ENCODE measurements around the gene HMX3. TPM values are rescaled to one million over a fixed set of nuclear protein-coding genes. Genes with fewer than 3 reads are reported as not detected.
"Not testable (repeated sequence)": the region's sequence is repeated elsewhere in the genome, so short reads cannot be mapped to it uniquely, and the experiment has no call there.

Gene HMX3
- total RNA-seq, 2 experiments from 2014 or later, result 0.19 to 0.24 TPM

DNA sequence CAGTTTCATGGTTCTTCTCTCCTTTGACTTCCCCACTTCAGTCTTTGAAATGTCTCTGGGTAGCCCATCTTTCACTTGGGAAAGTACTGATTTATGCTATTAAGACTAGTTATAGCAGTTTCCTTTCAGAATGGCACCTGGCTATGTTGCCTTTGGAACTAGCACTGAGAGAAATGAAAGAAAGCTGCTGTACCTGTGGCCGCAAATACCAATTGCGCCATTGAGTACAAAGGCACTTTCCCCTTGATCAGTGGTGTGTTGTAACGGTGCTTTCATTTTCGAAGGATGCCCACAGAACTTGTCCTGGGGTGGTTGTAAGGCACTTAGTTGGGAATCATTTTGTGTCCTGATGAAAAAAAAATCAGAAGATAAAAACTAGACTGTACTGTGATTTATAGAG, 35.2 kb downstream of the HMX3 start:
- Mint-ChIP-seq H3K36me3 (peaks cover 66% of the 10 kb centered on the region), H3K9me3 (no peaks in the 10 kb centered on the region), H3K27me3 (no peaks in the 10 kb centered on the region), H3K4me1 (peaks cover 8% of the 10 kb centered on the region), H3K27ac (no peak overlapping the region), H3K4me3 (no peak overlapping the region)
- no peak for DNase-seq

DNA sequence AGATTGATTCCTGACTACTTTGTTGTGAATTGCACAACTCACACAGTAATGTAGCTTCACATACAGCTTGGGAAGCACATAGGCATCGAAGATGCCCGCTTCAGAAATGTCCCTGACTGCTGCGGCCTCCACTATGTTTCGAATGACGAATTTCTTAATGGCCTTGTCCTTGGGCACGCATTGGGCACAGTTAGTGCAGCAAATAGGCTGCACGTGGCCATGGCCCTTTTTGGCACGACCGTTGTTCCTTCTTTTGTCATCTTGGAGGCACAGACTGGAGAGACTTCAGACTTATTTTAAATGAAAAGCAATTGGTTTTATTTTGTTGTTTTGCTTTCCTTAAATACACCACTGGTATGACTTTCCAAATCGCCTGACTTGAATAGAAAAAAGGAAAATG, 35.8 kb downstream of the HMX3 start:
- not testable (repeated sequence) for H3K9me3 Mint-ChIP-seq, H3K27me3 Mint-ChIP-seq, H3K4me1 Mint-ChIP-seq, DNase-seq, H3K4me3 Mint-ChIP-seq
- Mint-ChIP-seq H3K27ac (peak overlapping the region; percentile 14), H3K36me3 (peaks cover 71% of the 10 kb centered on the region)

DNA sequence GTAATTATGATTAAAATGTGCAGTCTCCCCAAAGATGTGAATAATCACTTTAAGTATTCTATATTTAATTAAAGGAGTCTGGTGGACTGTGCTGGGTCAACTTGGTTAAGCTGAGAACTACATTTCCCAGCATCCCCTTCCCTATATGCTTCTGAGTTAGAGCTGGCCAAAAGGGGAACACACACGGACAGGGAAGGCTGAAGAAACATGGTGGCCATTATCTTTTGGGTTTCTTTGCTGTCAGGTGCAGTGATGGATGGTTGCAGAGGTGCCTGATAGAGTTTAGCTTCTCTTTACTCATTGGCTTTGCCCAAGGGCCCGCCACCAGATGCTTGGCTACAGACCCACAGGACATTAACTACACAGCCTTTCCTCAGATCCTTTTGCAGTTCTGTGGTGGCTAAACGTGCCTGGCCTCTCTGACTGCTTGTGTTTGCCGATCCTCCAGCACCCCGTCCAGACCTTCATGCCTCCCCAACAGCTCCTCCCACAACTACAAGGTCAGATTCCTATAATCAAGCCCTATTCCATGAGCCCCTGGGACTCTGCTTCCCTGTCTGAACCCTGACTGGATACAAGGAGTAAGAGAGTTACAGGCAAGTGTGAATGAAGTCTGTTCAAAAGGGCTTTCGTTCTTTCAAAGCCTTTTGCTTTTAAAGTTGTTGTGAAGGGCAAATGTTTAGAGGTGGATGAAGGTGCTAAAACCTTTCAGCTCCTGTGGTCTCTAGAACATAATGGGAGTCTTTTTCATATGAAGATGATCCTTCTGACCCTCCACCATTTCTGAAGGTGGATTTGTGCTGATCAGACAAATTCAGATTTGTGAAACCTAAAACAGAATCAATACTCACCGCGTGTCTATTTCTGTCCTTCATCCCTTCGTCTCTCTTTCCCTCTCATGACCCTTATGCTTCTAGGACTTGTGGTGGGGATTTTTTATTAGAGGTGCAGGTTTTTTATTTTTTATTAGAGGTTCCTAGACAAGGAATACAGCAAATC, 39.9 kb downstream of the HMX3 start:
- Mint-ChIP-seq H3K4me3 (no peak overlapping the region), H3K27me3 (no peaks in the 10 kb centered on the region), H3K27ac (no peak overlapping the region), H3K36me3 (peaks cover 63% of the 10 kb centered on the region), H3K4me1 (no peaks in the 10 kb centered on the region), H3K9me3 (peaks cover 9% of the 10 kb centered on the region)
- no peak for DNase-seq

DNA sequence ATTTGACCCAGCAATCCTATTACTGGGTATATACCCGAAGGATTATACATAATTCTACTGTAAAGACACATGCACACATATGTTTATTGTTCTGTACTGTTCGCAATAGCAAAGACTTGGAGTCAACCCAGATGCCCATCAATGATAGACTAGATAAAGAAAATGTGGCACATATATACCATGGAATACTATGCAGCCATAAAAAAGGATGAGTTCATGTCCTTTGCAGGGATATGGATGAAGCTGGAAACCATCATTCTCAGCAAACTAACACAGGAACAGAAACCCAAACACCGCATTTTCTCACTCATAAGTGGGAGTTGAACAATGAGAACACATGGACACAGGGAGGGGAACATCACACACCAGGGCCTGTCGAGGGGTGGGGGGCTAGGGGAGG, 42.6 kb downstream of the HMX3 start:
- DNase-seq, H3K4me1 Mint-ChIP-seq, H3K27me3 Mint-ChIP-seq, H3K27ac Mint-ChIP-seq, H3K4me3 Mint-ChIP-seq: not testable (repeated sequence)
- Mint-ChIP-seq H3K36me3 (peaks cover 60% of the 10 kb centered on the region), H3K9me3 (peaks cover 16% of the 10 kb centered on the region)

DNA sequence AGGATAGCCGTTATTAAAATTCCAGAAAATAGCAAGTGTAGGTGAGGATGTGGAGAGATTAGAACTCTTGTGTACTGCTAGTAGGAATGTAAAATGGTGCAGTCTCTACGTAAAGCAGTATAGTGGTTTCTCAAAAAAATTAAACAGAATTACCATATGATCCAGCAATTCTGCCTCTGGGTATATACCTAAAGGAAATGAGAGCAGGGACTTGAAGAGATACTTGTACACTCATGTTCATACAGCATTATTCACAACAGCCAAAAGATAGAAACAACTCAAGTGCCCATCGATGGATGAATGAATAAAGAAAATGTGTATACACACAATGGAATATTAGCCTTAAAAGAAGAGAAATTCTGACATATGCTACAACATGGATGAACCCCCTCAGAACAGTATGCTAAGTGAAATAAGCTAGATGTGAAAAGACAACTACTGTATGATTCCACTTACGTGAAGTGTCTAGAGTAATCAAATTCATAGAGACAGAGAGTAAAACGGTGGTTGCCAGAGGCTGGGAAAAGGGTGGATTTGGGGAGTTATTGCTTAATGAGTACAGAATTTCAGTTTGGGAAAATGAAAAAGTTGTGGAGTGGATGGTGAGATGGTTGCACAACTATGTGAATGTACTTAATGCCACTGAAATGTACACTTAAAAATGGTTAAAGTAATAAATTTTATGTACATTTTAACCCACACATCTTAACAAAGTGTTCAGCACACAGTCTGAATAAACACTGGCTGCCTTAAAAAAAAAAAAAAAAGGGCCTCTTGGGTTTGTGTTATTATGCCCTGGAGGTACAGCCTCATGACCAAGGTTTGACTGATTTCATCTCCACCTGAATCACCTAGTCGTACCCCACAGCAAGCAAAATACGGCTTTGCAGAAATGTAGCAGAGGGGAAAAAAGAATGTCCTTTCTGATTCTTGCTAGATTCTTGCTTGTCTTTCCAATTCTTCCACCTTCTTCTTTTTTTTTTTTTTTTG, 44.6 kb downstream of the HMX3 start:
- DNase-seq, result no peak
- peaks cover 64% of the 10 kb centered on the region for H3K36me3 Mint-ChIP-seq
- H3K27me3 Mint-ChIP-seq, result no peaks in the 10 kb centered on the region
- no peak overlapping the region for H3K27ac Mint-ChIP-seq
- no peak overlapping the region for H3K4me3 Mint-ChIP-seq
- no peaks in the 10 kb centered on the region for H3K4me1 Mint-ChIP-seq
- H3K9me3 Mint-ChIP-seq, result peaks cover 27% of the 10 kb centered on the region

DNA sequence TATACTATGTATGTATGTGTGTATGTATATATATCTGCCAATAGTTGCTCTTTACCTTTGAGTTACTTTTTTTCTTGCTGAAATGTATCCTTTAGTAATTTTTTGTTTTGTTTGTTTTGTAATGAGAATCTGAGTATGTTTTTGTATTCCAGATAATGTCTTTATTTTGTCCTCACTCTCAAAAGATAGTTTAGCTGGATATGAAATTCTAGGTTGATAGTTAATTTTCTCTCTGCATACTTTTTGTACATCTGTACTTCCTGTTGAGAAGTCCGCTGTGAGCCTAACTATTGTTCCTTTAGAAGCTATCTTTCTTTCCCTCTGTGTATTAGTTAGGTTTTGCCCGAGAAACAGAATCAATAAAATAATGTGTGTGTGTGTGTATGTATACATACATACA, 48.0 kb downstream of the HMX3 start:
- H3K4me3 Mint-ChIP-seq, result no peak overlapping the region
- no peaks in the 10 kb centered on the region for H3K4me1 Mint-ChIP-seq
- H3K9me3 Mint-ChIP-seq, result peaks cover 20% of the 10 kb centered on the region
- H3K36me3 Mint-ChIP-seq, result peaks cover 56% of the 10 kb centered on the region
- no peaks in the 10 kb centered on the region for H3K27me3 Mint-ChIP-seq
- DNase-seq, result no peak
- no peak overlapping the region for H3K27ac Mint-ChIP-seq

DNA sequence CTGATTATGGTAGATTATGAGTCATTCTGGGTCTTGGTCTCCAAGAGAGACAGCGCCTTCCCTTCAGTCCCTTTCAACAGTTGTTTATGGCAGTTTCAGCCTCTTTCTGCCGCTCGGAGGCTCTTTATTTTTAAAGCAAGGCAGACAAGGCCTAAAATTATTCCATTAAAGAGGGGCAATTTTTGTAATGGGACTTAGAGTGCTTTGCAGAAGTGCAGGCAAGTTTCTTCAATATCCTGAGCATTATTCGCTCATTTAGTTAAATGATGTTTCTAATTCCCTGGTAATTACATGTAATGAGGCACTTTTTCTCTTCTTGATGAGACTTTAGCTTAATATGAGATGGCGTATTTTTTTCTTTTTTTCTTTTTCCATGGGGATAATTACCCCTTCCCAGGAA, 52.0 kb downstream of the HMX3 start:
- no peaks in the 10 kb centered on the region for H3K4me1 Mint-ChIP-seq
- no peak for DNase-seq
- peaks cover 68% of the 10 kb centered on the region for H3K36me3 Mint-ChIP-seq
- H3K9me3 Mint-ChIP-seq, result peaks cover 18% of the 10 kb centered on the region
- H3K27me3 Mint-ChIP-seq, result no peaks in the 10 kb centered on the region
- no peak overlapping the region for H3K4me3 Mint-ChIP-seq
- no peak overlapping the region for H3K27ac Mint-ChIP-seq

Other genes with a start within 250 kb of the HMX3 start
- not detected for gene FAM24A, start 225.4 kb upstream of the HMX3 start, total RNA-seq
- 10 to 100 TPM in 1 of 2 experiments, 1 to 10 TPM in 1; 9.5 to 10.1 TPM for gene C10orf88, start 181.7 kb upstream of the HMX3 start, total RNA-seq
- 1 to 10 TPM; 6.0 to 7.3 TPM for gene PSTK, start 155.6 kb upstream of the HMX3 start, total RNA-seq
- gene IKZF5, start 127.2 kb upstream of the HMX3 start, total RNA-seq, result 10 to 100 TPM; 16.6 to 19.7 TPM
- gene ACADSB, start 127.0 kb upstream of the HMX3 start, total RNA-seq, result 10 to 100 TPM; 23.3 to 25.1 TPM
- gene HMX2, start 12.2 kb downstream of the HMX3 start, total RNA-seq, result under 1 TPM in 1 of 2 experiments, not detected in 1; 0.12 TPM
- 100 to 1,000 TPM; 257 to 258 TPM for gene BUB3, start 18.4 kb downstream of the HMX3 start, total RNA-seq

Data from activated naive CD8-positive, alpha-beta T cell treated with anti-CD3 and anti-CD28 coated beads for 36 hours (primary cell).